SK-N-SH (cell line): ENCODE data around the gene ZSWIM8. TPM values are rescaled to one million over a fixed set of nuclear protein-coding genes. Genes with fewer than 3 reads are reported as not detected.

Experiments used
- CTCF ChIA-PET: fragments of 300-600, 350-600 bp; formaldehyde crosslinking; extraction: SDS; loops from one replicate; lab custom pipeline; 2021; lab: Yijun Ruan, JAX
- POLR2A ChIA-PET: fragments of 350-600 bp; sonication (Branson Sonifier 250); formaldehyde crosslinking; extraction: SDS; loops from one replicate; lab custom pipeline; 2020; ENCODE audit warnings: antibody characterized with exemption, inconsistent platforms; lab: Yijun Ruan, JAX
- DNase-seq: peaks from one replicate; pipeline ENCODE4 v3.0.0; 2012
- H2AFZ ChIP-seq: fragments of 200-600 bp; sonication (generic); 2 replicates; pipeline ENCODE4 v1.8.1; 2016; ENCODE audit warnings: antibody characterized with exemption, mild to moderate bottlenecking, low read depth
- H3F3A ChIP-seq: fragments of 200-600 bp; sonication (generic); replicated peaks from 2 replicates; pipeline ENCODE3; 2016; ENCODE audit warnings: antibody characterized with exemption, mild to moderate bottlenecking; ENCODE audit not compliant: insufficient read depth
- H3K27ac ChIP-seq, 2 experiments: fragments of 200-500 bp in 1 of 2; fragments of 200-600 bp in 1 of 2; sonication (Bioruptor generic) in 1 of 2; sonication (generic), shearing (Covaris generic) in 1 of 2; 2 replicates each; pipeline versions ENCODE4 v1.5.1 to v1.6.1; 2014 to 2016; ENCODE audit warnings: low read depth in 2 of 2, inconsistent platforms in 1 of 2, low read length in 1 of 2, mild to moderate bottlenecking in 1 of 2, mixed read lengths in 1 of 2
- H3K27me3 ChIP-seq: fragments of 200-600 bp; sonication (generic), shearing (Covaris generic); 2 replicates; pipeline ENCODE4 v1.6.1; 2016; ENCODE audit warnings: mixed run types; ENCODE audit not compliant: insufficient read depth
- H3K36me3 ChIP-seq, 2 experiments: fragments of 200-500 bp in 1 of 2; fragments of 200-600 bp in 1 of 2; sonication (Bioruptor generic) in 1 of 2; sonication (generic) in 1 of 2; replicated peaks in 1 of 2; 2 replicates each; pipeline versions ENCODE3 to v1.5.1; 2014 to 2016; ENCODE audit warnings: low read length in 1 of 2, mild to moderate bottlenecking in 1 of 2; ENCODE audit not compliant: insufficient read depth in 2 of 2, control insufficient read depth in 1 of 2
- H3K4me1 ChIP-seq, 2 experiments: fragments of 200-500 bp in 1 of 2; fragments of 200-600 bp in 1 of 2; sonication (Bioruptor generic) in 1 of 2; sonication (generic), shearing (Covaris generic) in 1 of 2; 2 replicates each; pipeline versions ENCODE4 v1.5.1 to v1.6.1; 2014 to 2016; ENCODE audit warnings: low read depth in 1 of 2, low read length in 1 of 2, mixed run types in 1 of 2; ENCODE audit not compliant: insufficient read depth in 2 of 2, control insufficient read depth in 1 of 2
- H3K4me2 ChIP-seq: fragments of 200-600 bp; sonication (generic), shearing (Covaris generic); 2 replicates; pipeline ENCODE4 v1.6.1; 2017; ENCODE audit warnings: mixed run types
- H3K4me3 ChIP-seq, 2 experiments: fragments of 200-500 bp in 1 of 2; fragments of 200-600 bp in 1 of 2; sonication (Bioruptor generic) in 1 of 2; sonication (generic), shearing (Covaris generic) in 1 of 2; 2 replicates each; pipeline versions ENCODE4 v1.5.1 to v1.8.1; 2014 to 2016; ENCODE audit warnings: low read depth in 2 of 2, inconsistent platforms in 1 of 2, low read length in 1 of 2, mild to moderate bottlenecking in 1 of 2, mixed read lengths in 1 of 2, moderate library complexity in 1 of 2
- H3K79me2 ChIP-seq: fragments of 200-600 bp; sonication (generic); 2 replicates; pipeline ENCODE4 v1.8.1; 2017; ENCODE audit warnings: mild to moderate bottlenecking; ENCODE audit not compliant: insufficient read depth
- H3K9ac ChIP-seq: fragments of 200-600 bp; sonication (generic); 2 replicates; pipeline ENCODE4 v1.6.1; 2017; ENCODE audit warnings: mixed run types
- H3K9me2 ChIP-seq: fragments of 200-600 bp; sonication (generic); 2 replicates; pipeline ENCODE4 v1.6.1; 2017; ENCODE audit warnings: mixed run types
- H3K9me3 ChIP-seq: fragments of 200-600 bp; sonication (generic); 2 replicates; pipeline ENCODE4 v1.6.1; 2017; ENCODE audit warnings: mixed run types, mild to moderate bottlenecking, moderate library complexity
- H4K20me1 ChIP-seq: fragments of 200-600 bp; sonication (generic); 2 replicates; pipeline ENCODE4 v1.6.1; 2017; ENCODE audit warnings: mild to moderate bottlenecking, mixed run types; ENCODE audit not compliant: insufficient read depth
- ELF1 ChIP-seq: IDR thresholded peaks from 2 replicates; pipeline ENCODE4 v1.4.0; 2012
- FOXJ3 ChIP-seq: sonication (generic); formaldehyde crosslinking; IDR thresholded peaks from 2 replicates; pipeline ENCODE4 v1.5.1; 2020; ENCODE audit warnings: mild to moderate bottlenecking, missing genetic modification reagents
- FOXM1 ChIP-seq: IDR thresholded peaks from 2 replicates; pipeline ENCODE4 v1.4.0; 2012; ENCODE audit warnings: low read depth, mild to moderate bottlenecking
- GABPA ChIP-seq: IDR thresholded peaks from 2 replicates; pipeline ENCODE4 v1.4.0; 2012; ENCODE audit warnings: low read depth, mild to moderate bottlenecking
- GATA2 ChIP-seq: sonication (generic); formaldehyde crosslinking; IDR thresholded peaks from 2 replicates; pipeline ENCODE4 v1.5.0; 2020; ENCODE audit warnings: mild to moderate bottlenecking, missing genetic modification reagents
- JUND ChIP-seq: IDR thresholded peaks from 2 replicates; pipeline ENCODE4 v1.4.0; 2012
- MXI1 ChIP-seq: IDR thresholded peaks from 2 replicates; pipeline ENCODE4 v1.6.1; 2012; ENCODE audit warnings: mild to moderate bottlenecking, low read depth, low read length, improper control_type of control experiment
- POLR2AphosphoS5 ChIP-seq: IDR thresholded peaks from 2 replicates; pipeline ENCODE4 v1.6.1; 2012; ENCODE audit warnings: low read depth, low read length
- RXRA ChIP-seq: IDR thresholded peaks from 2 replicates; pipeline ENCODE4 v1.4.0; 2012; ENCODE audit warnings: low read depth, mild to moderate bottlenecking, borderline replicate concordance
- SIN3A ChIP-seq: IDR thresholded peaks from 2 replicates; pipeline ENCODE4 v1.6.1; 2012; ENCODE audit warnings: low read depth, mild to moderate bottlenecking, low read length, moderate library complexity, borderline replicate concordance
- SMC3 ChIP-seq: IDR thresholded peaks from 2 replicates; pipeline ENCODE4 v1.6.1; 2012; ENCODE audit warnings: low read depth, low read length, improper control_type of control experiment
- WGBS: methylation state at CpG from one replicate; pipeline ENCODE4 v1.1.6; 2017; ENCODE audit warnings: low lambda C conversion rate; 5-methylcytosine and 5-hydroxymethylcytosine counted together
- polyA plus RNA-seq, 3 experiments: library from polyadenylated mRNA; depleted of rRNA; stranded (reverse); fragments of >200 nt; gene quantifications; 2 replicates each; pipeline ENCODE4 v1.2.3, GENCODE V29; 2012
- TF ChIP-seq, protein P1 (sequence below): fragments of 150-350 bp; IDR thresholded peaks from 2 replicates; pipeline ENCODE4 v1.6.1; 2017; ENCODE audit warnings: antibody characterized with exemption, low read length, low read depth, borderline replicate concordance
- TF ChIP-seq, protein P2 (sequence below): fragments of 150-350 bp; IDR thresholded peaks from 2 replicates; pipeline ENCODE4 v1.6.1; 2016; ENCODE audit warnings: mild to moderate bottlenecking, low read depth, low read length
- TF ChIP-seq, protein P3 (sequence below): IDR thresholded peaks from 2 replicates; pipeline ENCODE4 v1.4.0; 2012; ENCODE audit warnings: low read depth, borderline replicate concordance
- TF ChIP-seq, protein P4 (sequence below): IDR thresholded peaks from 2 replicates; pipeline ENCODE4; 2012
- TF ChIP-seq, protein P5 (sequence below): IDR thresholded peaks from 2 replicates; pipeline ENCODE4 v1.4.0; 2012; ENCODE audit warnings: low read depth, borderline replicate concordance

The ZSWIM8 gene
- polyA plus RNA-seq, 1 of the 3 experiments (the other 2 are of a cell fraction), result 97.3 TPM

DNA sequence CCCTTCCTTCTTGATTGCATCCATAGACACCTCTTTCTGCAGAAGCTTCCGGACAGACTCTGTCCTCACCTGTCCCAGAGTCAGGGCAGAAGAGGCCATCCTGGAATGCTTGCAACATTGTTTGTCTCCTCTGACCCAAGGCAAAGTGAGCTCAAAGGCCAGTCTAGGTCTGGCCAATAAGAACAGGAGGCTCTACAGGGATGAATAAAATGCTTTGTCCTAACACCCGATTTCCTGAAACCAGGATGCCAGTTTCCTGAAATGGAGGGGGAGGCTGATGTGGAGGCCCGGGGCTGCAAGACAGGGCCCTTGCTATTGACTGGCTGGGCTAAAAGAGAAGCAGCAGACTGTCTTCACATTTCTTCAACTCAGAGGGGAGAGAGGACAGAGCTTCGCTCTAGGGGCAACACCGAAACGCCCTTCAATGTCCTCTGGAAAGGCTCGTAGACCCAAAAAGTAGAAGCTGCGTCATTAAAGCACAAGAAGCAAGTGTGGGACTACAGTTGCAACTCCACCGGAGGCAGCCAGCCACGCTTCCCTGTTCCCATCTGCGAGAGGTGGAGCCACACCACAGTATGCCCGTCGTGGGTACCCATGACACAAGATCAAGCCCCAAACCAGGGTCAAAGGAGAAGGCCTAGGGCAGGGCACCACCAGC is 55.1 kb downstream of the ZSWIM8 start:
- POLR2A ChIA-PET, result no interaction called here
- DNase-seq, result no peak
- peaks cover 16 to 64% of the 10 kb centered on the region in 2 experiments for H3K36me3 ChIP-seq
- WGBS, result 97% methylated on average over 13 of the region's 13 CpGs
- CTCF ChIA-PET, result interaction anchor here (2.2 to 28.7 kb wide), 3 partner anchors 9 to 100 kb away, joined by 11 to 753 read pairs (median 34); partner anchors contain the start of gene CAMK2G
- H3K9me3 ChIP-seq, result no peaks in the 10 kb centered on the region
- no peaks in the 10 kb centered on the region for H3K79me2 ChIP-seq
- H2AFZ ChIP-seq, result no peak overlapping the region
- H3K4me3 ChIP-seq, result no peak overlapping the region
- no peak overlapping the region for H3K27ac ChIP-seq
- no peaks in the 10 kb centered on the region for H3K27me3 ChIP-seq
- no peak overlapping the region for H3K4me2 ChIP-seq
- H3K4me1 ChIP-seq, result no peaks in the 10 kb centered on the region; a peak in 1 of 4 replicates
- no peak overlapping the region for H3K9ac ChIP-seq
- no peaks in the 10 kb centered on the region for H3K9me2 ChIP-seq
- no peak for TF ChIP-seq GABPA
- TF ChIP-seq GATA2, result no peak
- no peak for TF ChIP-seq MXI1
- TF ChIP-seq ELF1, result no peak
- TF ChIP-seq, protein P1, sequence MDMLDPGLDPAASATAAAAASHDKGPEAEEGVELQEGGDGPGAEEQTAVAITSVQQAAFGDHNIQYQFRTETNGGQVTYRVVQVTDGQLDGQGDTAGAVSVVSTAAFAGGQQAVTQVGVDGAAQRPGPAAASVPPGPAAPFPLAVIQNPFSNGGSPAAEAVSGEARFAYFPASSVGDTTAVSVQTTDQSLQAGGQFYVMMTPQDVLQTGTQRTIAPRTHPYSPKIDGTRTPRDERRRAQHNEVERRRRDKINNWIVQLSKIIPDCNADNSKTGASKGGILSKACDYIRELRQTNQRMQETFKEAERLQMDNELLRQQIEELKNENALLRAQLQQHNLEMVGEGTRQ, result no peak
- H3F3A ChIP-seq, result peaks cover 9% of the 10 kb centered on the region
- H4K20me1 ChIP-seq, result no peaks in the 10 kb centered on the region

DNA sequence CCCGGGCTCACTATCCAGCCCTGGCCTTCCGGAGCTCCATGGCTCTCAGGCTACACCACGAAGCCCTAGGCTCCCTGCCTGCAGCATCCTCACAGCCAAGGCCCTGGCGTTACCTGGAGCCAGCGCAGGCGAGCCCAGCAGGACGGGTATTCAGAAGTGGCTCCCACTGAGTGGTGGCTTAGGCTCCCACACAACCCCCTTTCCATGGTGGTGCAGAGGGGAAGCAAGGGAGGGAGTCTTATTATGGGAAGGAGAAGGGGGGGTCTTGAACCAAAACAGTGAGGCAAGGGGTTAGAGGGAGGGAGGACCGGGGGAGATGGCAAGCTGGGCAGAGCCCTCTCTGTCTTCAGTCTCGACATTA is 55.6 kb downstream of the ZSWIM8 start:
- H3K27ac ChIP-seq, result no peak overlapping the region
- no peaks in the 10 kb centered on the region for H3K27me3 ChIP-seq
- H3K79me2 ChIP-seq, result no peaks in the 10 kb centered on the region
- no peak overlapping the region for H3K4me3 ChIP-seq
- H3K9me2 ChIP-seq, result no peaks in the 10 kb centered on the region
- H3K9ac ChIP-seq, result no peak overlapping the region
- DNase-seq, result no peak
- no peaks in the 10 kb centered on the region; a peak in 1 of 4 replicates for H3K4me1 ChIP-seq
- no peaks in the 10 kb centered on the region for H4K20me1 ChIP-seq
- H3K9me3 ChIP-seq, result no peaks in the 10 kb centered on the region
- ChIA-PET POLR2A (no interaction called here), CTCF (interaction anchor here (5.2 to 28.7 kb wide), 2 partner anchors 8 to 32 kb away, joined by 34 to 753 read pairs; partner anchors contain the start of gene CAMK2G)
- no peak overlapping the region for H3K4me2 ChIP-seq
- peaks cover 16 to 66% of the 10 kb centered on the region in 2 experiments for H3K36me3 ChIP-seq
- no peak overlapping the region for H2AFZ ChIP-seq
- H3F3A ChIP-seq, result peaks cover 9% of the 10 kb centered on the region
- TF ChIP-seq FOXJ3 (CRISPR knock-in tag) (no peak), FOXM1 (no peak), ELF1 (no peak), MXI1 (no peak), GABPA (no peak), SIN3A (no peak), JUND (no peak), RXRA (no peak), SMC3 (no peak), POLR2AphosphoS5 (no peak)
- TF ChIP-seq, protein P2, sequence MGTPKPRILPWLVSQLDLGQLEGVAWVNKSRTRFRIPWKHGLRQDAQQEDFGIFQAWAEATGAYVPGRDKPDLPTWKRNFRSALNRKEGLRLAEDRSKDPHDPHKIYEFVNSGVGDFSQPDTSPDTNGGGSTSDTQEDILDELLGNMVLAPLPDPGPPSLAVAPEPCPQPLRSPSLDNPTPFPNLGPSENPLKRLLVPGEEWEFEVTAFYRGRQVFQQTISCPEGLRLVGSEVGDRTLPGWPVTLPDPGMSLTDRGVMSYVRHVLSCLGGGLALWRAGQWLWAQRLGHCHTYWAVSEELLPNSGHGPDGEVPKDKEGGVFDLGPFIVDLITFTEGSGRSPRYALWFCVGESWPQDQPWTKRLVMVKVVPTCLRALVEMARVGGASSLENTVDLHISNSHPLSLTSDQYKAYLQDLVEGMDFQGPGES, result no peak
- TF ChIP-seq, protein P3, sequence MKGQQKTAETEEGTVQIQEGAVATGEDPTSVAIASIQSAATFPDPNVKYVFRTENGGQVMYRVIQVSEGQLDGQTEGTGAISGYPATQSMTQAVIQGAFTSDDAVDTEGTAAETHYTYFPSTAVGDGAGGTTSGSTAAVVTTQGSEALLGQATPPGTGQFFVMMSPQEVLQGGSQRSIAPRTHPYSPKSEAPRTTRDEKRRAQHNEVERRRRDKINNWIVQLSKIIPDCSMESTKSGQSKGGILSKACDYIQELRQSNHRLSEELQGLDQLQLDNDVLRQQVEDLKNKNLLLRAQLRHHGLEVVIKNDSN, result no peak
- TF ChIP-seq, protein P4, sequence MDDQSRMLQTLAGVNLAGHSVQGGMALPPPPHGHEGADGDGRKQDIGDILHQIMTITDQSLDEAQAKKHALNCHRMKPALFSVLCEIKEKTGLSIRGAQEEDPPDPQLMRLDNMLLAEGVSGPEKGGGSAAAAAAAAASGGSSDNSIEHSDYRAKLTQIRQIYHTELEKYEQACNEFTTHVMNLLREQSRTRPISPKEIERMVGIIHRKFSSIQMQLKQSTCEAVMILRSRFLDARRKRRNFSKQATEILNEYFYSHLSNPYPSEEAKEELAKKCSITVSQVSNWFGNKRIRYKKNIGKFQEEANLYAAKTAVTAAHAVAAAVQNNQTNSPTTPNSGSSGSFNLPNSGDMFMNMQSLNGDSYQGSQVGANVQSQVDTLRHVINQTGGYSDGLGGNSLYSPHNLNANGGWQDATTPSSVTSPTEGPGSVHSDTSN, result no peak
- TF ChIP-seq, protein P5, sequence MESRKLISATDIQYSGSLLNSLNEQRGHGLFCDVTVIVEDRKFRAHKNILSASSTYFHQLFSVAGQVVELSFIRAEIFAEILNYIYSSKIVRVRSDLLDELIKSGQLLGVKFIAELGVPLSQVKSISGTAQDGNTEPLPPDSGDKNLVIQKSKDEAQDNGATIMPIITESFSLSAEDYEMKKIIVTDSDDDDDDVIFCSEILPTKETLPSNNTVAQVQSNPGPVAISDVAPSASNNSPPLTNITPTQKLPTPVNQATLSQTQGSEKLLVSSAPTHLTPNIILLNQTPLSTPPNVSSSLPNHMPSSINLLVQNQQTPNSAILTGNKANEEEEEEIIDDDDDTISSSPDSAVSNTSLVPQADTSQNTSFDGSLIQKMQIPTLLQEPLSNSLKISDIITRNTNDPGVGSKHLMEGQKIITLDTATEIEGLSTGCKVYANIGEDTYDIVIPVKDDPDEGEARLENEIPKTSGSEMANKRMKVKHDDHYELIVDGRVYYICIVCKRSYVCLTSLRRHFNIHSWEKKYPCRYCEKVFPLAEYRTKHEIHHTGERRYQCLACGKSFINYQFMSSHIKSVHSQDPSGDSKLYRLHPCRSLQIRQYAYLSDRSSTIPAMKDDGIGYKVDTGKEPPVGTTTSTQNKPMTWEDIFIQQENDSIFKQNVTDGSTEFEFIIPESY, result no peak
- 98% methylated on average over 7 of the region's 9 CpGs for WGBS
